Activated naive CD8-positive, alpha-beta T cell treated with anti-CD3 and anti-CD28 coated beads, Interleukin-2, amount 10 ng/mL, durations not matched to agents 7 days and 5 days (primary cell): Measurements from ENCODE around the gene FNIP1. TPM values are rescaled to one million over a fixed set of nuclear protein-coding genes. Genes with fewer than 3 reads are reported as not detected.
A peak's percentile ranks its signal among the peaks of the same experiment; 100 is the strongest.
"Not testable (repeated sequence)": the region's sequence is repeated elsewhere in the genome, so short reads cannot be mapped to it uniquely, and the experiment has no call there.

Source experiments
- ATAC-seq: fragments of 150-1000 bp; cut with Tn5 transposase; one replicate; pipeline ENCODE4 v1.10.0; 2021; ENCODE audit warnings: low read depth, moderate library complexity
- POLR2A ChIA-PET: fragments of 350-600 bp; sonication (Branson Sonifier 250); formaldehyde crosslinking; loops from one replicate; lab custom pipeline; 2021; ENCODE audit warnings: antibody characterized with exemption; lab: Charles Lee
- DNase-seq: peaks from one replicate; pipeline ENCODE4 v3.0.0; 2021
- H3K27ac Mint-ChIP-seq: one replicate; pipeline ENCODE4 v1.8.0; 2022; ENCODE audit warnings: mild to moderate bottlenecking, mixed read lengths
- H3K27me3 Mint-ChIP-seq: one replicate; pipeline ENCODE4 v1.8.0; 2022; ENCODE audit warnings: mild to moderate bottlenecking, moderate library complexity, mixed read lengths
- H3K36me3 Mint-ChIP-seq: one replicate; pipeline ENCODE4 v1.8.0; 2021; ENCODE audit warnings: mild to moderate bottlenecking, mixed read lengths
- H3K4me1 Mint-ChIP-seq: one replicate; pipeline ENCODE4 v1.8.0; 2021; ENCODE audit warnings: mixed read lengths
- H3K4me3 Mint-ChIP-seq: one replicate; pipeline ENCODE4 v1.8.0; 2022; ENCODE audit warnings: mild to moderate bottlenecking, moderate library complexity, mixed read lengths
- H3K9me3 Mint-ChIP-seq: one replicate; pipeline ENCODE4 v1.8.0; 2021; ENCODE audit warnings: mixed read lengths
- total RNA-seq, 2 experiments: library from RNA; stranded (reverse); gene quantifications; one replicate each; pipeline ENCODE4 v1.2.3, GENCODE V29; 2021

FNIP1 gene
- total RNA-seq, 2 experiments from 2014 or later, result 30.6 to 31.7 TPM

GRCh38 chr5:131757830-131758519 is 38.8 kb downstream of the FNIP1 start:
- Mint-ChIP-seq H3K27ac (no peak overlapping the region), H3K4me1 (peaks cover 19% of the 10 kb centered on the region), H3K36me3 (peaks cover 34% of the 10 kb centered on the region), H3K4me3 (no peak overlapping the region), H3K27me3 (no peaks in the 10 kb centered on the region), H3K9me3 (peaks cover 13% of the 10 kb centered on the region)
- POLR2A ChIA-PET, result no interaction called here
- ATAC-seq, result no peak
- DNase-seq, result no peak

GRCh38 chr5:131756942-131757341 is 39.9 kb downstream of the FNIP1 start:
- no peaks in the 10 kb centered on the region for H3K27me3 Mint-ChIP-seq
- no peak for DNase-seq
- peaks cover 9% of the 10 kb centered on the region for H3K9me3 Mint-ChIP-seq
- ATAC-seq, result no peak
- H3K4me3 Mint-ChIP-seq, result no peak overlapping the region
- H3K4me1 Mint-ChIP-seq, result peaks cover 15% of the 10 kb centered on the region
- H3K36me3 Mint-ChIP-seq, result peaks cover 27% of the 10 kb centered on the region
- POLR2A ChIA-PET, result no interaction called here
- H3K27ac Mint-ChIP-seq, result no peak overlapping the region

GRCh38 chr5:131754363-131754762 is 42.5 kb downstream of the FNIP1 start:
- peaks cover 14% of the 10 kb centered on the region for H3K4me1 Mint-ChIP-seq
- H3K27ac Mint-ChIP-seq, result no peak overlapping the region
- POLR2A ChIA-PET, result no interaction called here
- ATAC-seq (no peak), DNase-seq (no peak)
- no peak overlapping the region for H3K4me3 Mint-ChIP-seq
- H3K36me3 Mint-ChIP-seq, result peaks cover 31% of the 10 kb centered on the region
- H3K27me3 Mint-ChIP-seq, result no peaks in the 10 kb centered on the region
- peaks cover 5% of the 10 kb centered on the region for H3K9me3 Mint-ChIP-seq

GRCh38 chr5:131751506-131751905 is 45.3 kb downstream of the FNIP1 start:
- peaks cover 5% of the 10 kb centered on the region for H3K9me3 Mint-ChIP-seq
- POLR2A ChIA-PET, result interaction anchor here (0.9 to 1.4 kb wide), 2 partner anchors 45 to 116 kb away, joined by 3 to 4 read pairs; partner anchors contain the start of gene FNIP1
- no peak overlapping the region for H3K27ac Mint-ChIP-seq
- no peak overlapping the region for H3K4me3 Mint-ChIP-seq
- peaks cover 38% of the 10 kb centered on the region for H3K36me3 Mint-ChIP-seq
- H3K27me3 Mint-ChIP-seq, result no peaks in the 10 kb centered on the region
- peaks cover 27% of the 10 kb centered on the region for H3K4me1 Mint-ChIP-seq
- DNase-seq (no peak), ATAC-seq (no peak)

- DNase-seq (no peak), ATAC-seq (no peak)
- H3K9me3 Mint-ChIP-seq, result peaks cover 5% of the 10 kb centered on the region
- POLR2A ChIA-PET, result interaction anchor here (1.1 to 1.4 kb wide), 2 partner anchors 34 to 47 kb away, joined by 3 to 4 read pairs; partner anchors contain the start of gene FNIP1
- H3K4me3 Mint-ChIP-seq, result no peak overlapping the region
- peak overlapping the region; percentile 14 for H3K27ac Mint-ChIP-seq
- peaks cover 38% of the 10 kb centered on the region for H3K36me3 Mint-ChIP-seq
- H3K4me1 Mint-ChIP-seq, result peaks cover 32% of the 10 kb centered on the region
- H3K27me3 Mint-ChIP-seq, result no peaks in the 10 kb centered on the region
Observed at GRCh38 chr5:131749723-131750470, 46.9 kb downstream of the FNIP1 start.

GRCh38 chr5:131749138-131749537 is 47.7 kb downstream of the FNIP1 start:
- ATAC-seq, result no peak

GRCh38 chr5:131747180-131748105 is 49.4 kb downstream of the FNIP1 start:
- Mint-ChIP-seq H3K4me3 (peak overlapping the region; percentile 66), H3K27me3 (no peaks in the 10 kb centered on the region), H3K27ac (peak overlapping the region; percentile 96), H3K4me1 (peaks cover 29% of the 10 kb centered on the region), H3K9me3 (peaks cover 3% of the 10 kb centered on the region), H3K36me3 (peaks cover 46% of the 10 kb centered on the region)
- DNase-seq (no peak), ATAC-seq (peak; percentile 89)
- POLR2A ChIA-PET, result interaction anchor here (1.3 kb wide), 1 partner anchor 50 kb away, joined by 13 read pairs; the partner anchor contains the start of gene FNIP1

More at GRCh38 chr5:131749138-131749537, 47.7 kb downstream of the FNIP1 start:
- peaks cover 37% of the 10 kb centered on the region for H3K36me3 Mint-ChIP-seq
- DNase-seq, result no peak
- H3K4me3 Mint-ChIP-seq, result no peak overlapping the region
- H3K4me1 Mint-ChIP-seq, result peaks cover 28% of the 10 kb centered on the region
- no peak overlapping the region for H3K27ac Mint-ChIP-seq
- peaks cover 5% of the 10 kb centered on the region for H3K9me3 Mint-ChIP-seq
- no peaks in the 10 kb centered on the region for H3K27me3 Mint-ChIP-seq
- POLR2A ChIA-PET, result no interaction called here

GRCh38 chr5:131746423-131746822 is 50.4 kb downstream of the FNIP1 start:
- POLR2A ChIA-PET, result no interaction called here
- H3K4me3 Mint-ChIP-seq, result no peak overlapping the region
- H3K27ac Mint-ChIP-seq, result peak overlapping the region; percentile 96

GRCh38 chr5:131745703-131746102 is 51.1 kb downstream of the FNIP1 start:
- H3K4me1 Mint-ChIP-seq, result peaks cover 29% of the 10 kb centered on the region
- no peaks in the 10 kb centered on the region for H3K27me3 Mint-ChIP-seq
- H3K4me3 Mint-ChIP-seq, result no peak overlapping the region
- peaks cover 45% of the 10 kb centered on the region for H3K36me3 Mint-ChIP-seq
- no peak for ATAC-seq
- no peak for DNase-seq
- POLR2A ChIA-PET, result no interaction called here
- no peak overlapping the region for H3K27ac Mint-ChIP-seq
- H3K9me3 Mint-ChIP-seq, result peaks cover 3% of the 10 kb centered on the region

More at GRCh38 chr5:131746423-131746822, 50.4 kb downstream of the FNIP1 start:
- ATAC-seq (no peak), DNase-seq (no peak)
- H3K27me3 Mint-ChIP-seq, result no peaks in the 10 kb centered on the region
- peaks cover 47% of the 10 kb centered on the region for H3K36me3 Mint-ChIP-seq
- peaks cover 29% of the 10 kb centered on the region for H3K4me1 Mint-ChIP-seq
- H3K9me3 Mint-ChIP-seq, result peaks cover 3% of the 10 kb centered on the region

GRCh38 chr5:131745155-131745554 is 51.7 kb downstream of the FNIP1 start:
- POLR2A ChIA-PET, result no interaction called here
- H3K4me3 Mint-ChIP-seq, result no peak overlapping the region
- H3K27me3 Mint-ChIP-seq, result no peaks in the 10 kb centered on the region
- ATAC-seq (no peak), DNase-seq (no peak)
- H3K27ac Mint-ChIP-seq, result no peak overlapping the region
- peaks cover 29% of the 10 kb centered on the region for H3K4me1 Mint-ChIP-seq
- H3K36me3 Mint-ChIP-seq, result peaks cover 49% of the 10 kb centered on the region
- peaks cover 3% of the 10 kb centered on the region for H3K9me3 Mint-ChIP-seq

- ATAC-seq (no peak), DNase-seq (no peak)
- POLR2A ChIA-PET, result no interaction called here
- H3K36me3 Mint-ChIP-seq, result peaks cover 49% of the 10 kb centered on the region
- H3K27ac Mint-ChIP-seq, result no peak overlapping the region
- H3K4me3 Mint-ChIP-seq, result no peak overlapping the region
- H3K27me3 Mint-ChIP-seq, result no peaks in the 10 kb centered on the region
- H3K9me3 Mint-ChIP-seq, result no peaks in the 10 kb centered on the region
- H3K4me1 Mint-ChIP-seq, result peaks cover 2% of the 10 kb centered on the region
Observed at GRCh38 chr5:131740477-131740876, 56.3 kb downstream of the FNIP1 start.

GRCh38 chr5:131735393-131735792 is 61.4 kb downstream of the FNIP1 start:
- DNase-seq, result no peak
- no peak for ATAC-seq
- Mint-ChIP-seq H3K27me3 (no peaks in the 10 kb centered on the region), H3K4me3 (no peak overlapping the region), H3K4me1 (peaks cover 2% of the 10 kb centered on the region), H3K9me3 (peaks cover 2% of the 10 kb centered on the region), H3K36me3 (peaks cover 49% of the 10 kb centered on the region), H3K27ac (no peak overlapping the region)
- POLR2A ChIA-PET, result no interaction called here

GRCh38 chr5:131734939-131735338 is 61.9 kb downstream of the FNIP1 start:
- POLR2A ChIA-PET, ATAC-seq, H3K9me3 Mint-ChIP-seq, H3K27ac Mint-ChIP-seq, H3K27me3 Mint-ChIP-seq, H3K4me3 Mint-ChIP-seq, H3K4me1 Mint-ChIP-seq, DNase-seq: not testable (repeated sequence)
- peaks cover 49% of the 10 kb centered on the region for H3K36me3 Mint-ChIP-seq
